Posterior cingulate gyrus (tissue), 11 donors: ENCODE data around the gene FOXN3.

Source experiments
- DNase-seq, 10 donors: peaks; one replicate each; pipeline versions ENCODE4 v3.0.0 to v3.0.0-alpha.2; 2020 to 2021; ENCODE audit warnings: mixed read lengths in 3 of 10
- intact Hi-C: fragments of 100-400 bp; cut with DNase I; formaldehyde crosslinking; loops from one replicate; pipeline ENCODE4 v1.15.1; 2023

Gene FOXN3

GRCh38 chr14:89185919-89186855 is 230.8 kb downstream of the FOXN3 start:
- no peak for DNase-seq
- intact Hi-C loops = loop anchor here (10.0 kb wide), 1 partner anchor 439 kb away; no protein-coding TSS in a partner anchor

- intact Hi-C loops = loop anchor here (10.0 kb wide), 1 partner anchor 440 kb away; no protein-coding TSS in a partner anchor
- DNase-seq = peak in 8 of 10 donors; percentile 35 to 94 (median 52)
Measured at GRCh38 chr14:89184952-89185351, 232.1 kb downstream of the FOXN3 start.

- DNase-seq = no peak
- intact Hi-C loops = loop anchor here (10.0 kb wide), 1 partner anchor 442 kb away; no protein-coding TSS in a partner anchor
Measured at GRCh38 chr14:89182326-89182725, 234.7 kb downstream of the FOXN3 start.

GRCh38 chr14:89180546-89180945 is 236.5 kb downstream of the FOXN3 start:
- intact Hi-C loops = loop anchor here (10.0 kb wide), 1 partner anchor 444 kb away; no protein-coding TSS in a partner anchor

GRCh38 chr14:89179891-89180404 is 237.1 kb downstream of the FOXN3 start:
- intact Hi-C loops = loop anchor here (5.0 to 10.0 kb wide), 2 partner anchors 445 to 737 kb away; no protein-coding TSS in a partner anchor
- DNase-seq = no peak

More at GRCh38 chr14:89180546-89180945, 236.5 kb downstream of the FOXN3 start:
- no peak for DNase-seq

- intact Hi-C loops = loop anchor here (5.0 kb wide), 1 partner anchor 738 kb away; no protein-coding TSS in a partner anchor
- DNase-seq = no peak
Measured at GRCh38 chr14:89178800-89179535, 238.1 kb downstream of the FOXN3 start.

- no peak for DNase-seq
- intact Hi-C loops = loop anchor here (5.0 kb wide), 1 partner anchor 739 kb away; no protein-coding TSS in a partner anchor
Measured at GRCh38 chr14:89178376-89178775, 238.7 kb downstream of the FOXN3 start.

- no peak for DNase-seq
- intact Hi-C loops = loop anchor here (2.0 to 5.0 kb wide), 2 partner anchors 243 to 741 kb away; no protein-coding TSS in a partner anchor
Measured at GRCh38 chr14:89175881-89176799, 240.9 kb downstream of the FOXN3 start.

GRCh38 chr14:89171628-89172027 is 245.4 kb downstream of the FOXN3 start:
- no peak for DNase-seq
- intact Hi-C loops = no loop called here

GRCh38 chr14:89171168-89171567 is 245.9 kb downstream of the FOXN3 start:
- no peak for DNase-seq
- intact Hi-C loops = no loop called here

GRCh38 chr14:89167705-89168104 is 249.3 kb downstream of the FOXN3 start:
- intact Hi-C loops = no loop called here
- DNase-seq = no peak

- DNase-seq = no peak
- intact Hi-C loops = no loop called here
Measured at GRCh38 chr14:89166633-89167032, 250.4 kb downstream of the FOXN3 start.

- no peak for DNase-seq
- intact Hi-C loops = no loop called here
Measured at GRCh38 chr14:89165189-89166181, 251.5 kb downstream of the FOXN3 start.

- intact Hi-C loops = no loop called here
- DNase-seq = peak in 1 of 10 donors; percentile 40
Measured at GRCh38 chr14:89164168-89165073, 252.6 kb downstream of the FOXN3 start.

- no peak for DNase-seq
- intact Hi-C loops = no loop called here
Measured at GRCh38 chr14:89163031-89163636, 253.9 kb downstream of the FOXN3 start.

GRCh38 chr14:89162586-89162985 is 254.4 kb downstream of the FOXN3 start:
- intact Hi-C loops = no loop called here
- peak in 1 of 10 donors; percentile 71 for DNase-seq

GRCh38 chr14:89160437-89160836 is 256.6 kb downstream of the FOXN3 start:
- DNase-seq = no peak
- intact Hi-C loops = no loop called here
